HG03196 (cell line): Measurements from ENCODE around the gene CALHM2.
"Not testable (repeated sequence)": the region's sequence is repeated elsewhere in the genome, so short reads cannot be mapped to it uniquely, and the experiment has no call there.

Source experiments
- ATAC-seq: cut with Tn5 transposase; IDR thresholded peaks from one replicate; pipeline ENCODE4 v1.9.1; 2021; ENCODE audit not compliant: unreplicated experiment

The CALHM2 gene, protein sequence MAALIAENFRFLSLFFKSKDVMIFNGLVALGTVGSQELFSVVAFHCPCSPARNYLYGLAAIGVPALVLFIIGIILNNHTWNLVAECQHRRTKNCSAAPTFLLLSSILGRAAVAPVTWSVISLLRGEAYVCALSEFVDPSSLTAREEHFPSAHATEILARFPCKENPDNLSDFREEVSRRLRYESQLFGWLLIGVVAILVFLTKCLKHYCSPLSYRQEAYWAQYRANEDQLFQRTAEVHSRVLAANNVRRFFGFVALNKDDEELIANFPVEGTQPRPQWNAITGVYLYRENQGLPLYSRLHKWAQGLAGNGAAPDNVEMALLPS

DNA sequence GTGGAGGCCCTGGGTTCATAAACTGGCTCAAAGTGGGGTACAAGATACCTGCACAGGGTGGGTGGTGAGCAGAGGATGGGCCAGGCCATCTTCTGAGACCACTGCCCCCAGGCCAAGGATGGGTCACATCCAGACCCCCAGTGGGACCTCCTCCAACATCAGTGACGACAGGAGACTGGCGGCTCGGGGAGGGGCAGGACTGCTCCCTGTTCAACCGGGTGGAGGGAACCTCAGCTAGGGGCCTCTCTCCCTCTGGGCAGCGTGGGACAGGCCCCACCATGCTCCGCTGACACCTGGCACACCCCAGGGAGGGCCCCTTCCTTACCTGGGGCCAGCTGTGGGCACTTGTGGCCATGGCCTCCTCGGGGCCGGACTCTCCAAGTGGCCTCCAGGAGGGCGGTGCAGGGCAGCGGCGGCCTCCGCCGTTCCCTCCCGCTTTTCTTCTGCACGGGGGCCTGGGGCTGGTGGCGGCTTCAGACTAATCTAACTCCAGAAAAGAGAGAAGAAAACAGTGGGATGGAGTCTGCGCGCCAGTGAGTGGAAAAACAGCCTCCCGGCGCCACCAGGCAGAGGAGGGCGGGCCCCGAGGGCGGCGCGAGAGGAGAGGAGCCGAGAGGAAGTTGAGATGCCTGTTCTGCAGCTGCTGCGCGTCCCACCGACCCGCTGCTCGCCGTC lies at the start of gene CALHM2:
TSS of gene CALHM2 (minus strand) at position 540 of the 675 bp plus-strand sequence. CDS start 2,429 bp downstream, outside the sequence.
- no peak for ATAC-seq

DNA sequence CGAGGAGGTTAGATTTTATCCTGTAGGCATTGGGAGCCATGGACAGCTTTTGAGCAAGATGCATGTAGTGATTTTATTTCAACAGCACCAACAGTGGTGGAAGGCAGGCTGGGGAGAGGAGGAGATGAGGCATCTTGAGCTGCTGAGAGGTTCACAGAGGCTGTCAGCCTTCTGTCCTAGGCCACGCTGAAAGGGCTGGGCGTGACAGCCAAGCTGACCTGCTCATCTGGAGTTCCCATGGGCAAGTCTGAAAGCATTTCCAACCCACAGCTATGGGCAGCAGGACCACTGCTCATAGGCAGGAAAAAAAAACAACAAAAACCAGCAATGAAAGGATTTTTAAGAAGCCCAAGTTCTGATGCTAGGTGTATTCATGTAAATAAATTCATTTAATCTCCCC lies 49.0 kb upstream of the CALHM2 start:
- ATAC-seq = no peak

DNA sequence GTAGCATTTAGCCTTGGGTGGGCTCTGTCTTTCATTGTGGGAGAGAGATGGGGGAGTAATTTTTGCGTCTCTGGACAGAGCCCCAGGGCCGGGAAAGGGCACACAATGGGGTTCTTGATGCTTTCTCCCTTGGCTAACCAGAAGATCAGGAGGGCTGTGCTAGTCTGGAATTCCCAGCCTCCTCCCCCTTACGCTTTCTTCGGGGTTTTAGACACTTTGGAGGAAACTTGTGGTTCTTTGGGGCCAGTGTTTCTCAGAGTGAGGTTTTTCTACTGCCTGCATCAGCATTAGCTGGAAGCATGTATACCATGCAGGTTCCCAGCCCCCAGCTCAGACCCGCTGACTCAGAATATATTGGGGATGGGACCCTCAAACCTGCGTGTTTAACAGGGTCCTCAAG lies 48.3 kb upstream of the CALHM2 start:
- no peak for ATAC-seq

DNA sequence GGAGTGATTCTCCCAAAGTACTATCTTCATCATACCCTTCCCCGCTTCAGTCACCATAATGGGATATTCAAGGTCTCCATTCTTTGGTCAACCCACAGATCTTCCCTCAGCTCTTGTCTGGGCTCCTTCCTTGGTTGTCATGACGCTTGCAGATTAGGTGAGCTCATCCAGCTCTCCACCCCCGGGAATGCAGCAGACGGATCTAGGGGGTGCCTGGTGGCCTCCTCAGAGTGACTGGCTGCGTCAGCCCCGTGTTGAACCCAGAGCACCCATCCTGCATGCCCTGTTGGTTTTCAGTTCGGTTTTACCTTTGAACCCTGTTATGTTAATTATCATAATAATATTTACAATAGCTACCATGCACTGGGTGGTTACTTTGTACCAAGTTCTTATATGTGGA lies 47.7 kb upstream of the CALHM2 start:
- no peak for ATAC-seq

DNA sequence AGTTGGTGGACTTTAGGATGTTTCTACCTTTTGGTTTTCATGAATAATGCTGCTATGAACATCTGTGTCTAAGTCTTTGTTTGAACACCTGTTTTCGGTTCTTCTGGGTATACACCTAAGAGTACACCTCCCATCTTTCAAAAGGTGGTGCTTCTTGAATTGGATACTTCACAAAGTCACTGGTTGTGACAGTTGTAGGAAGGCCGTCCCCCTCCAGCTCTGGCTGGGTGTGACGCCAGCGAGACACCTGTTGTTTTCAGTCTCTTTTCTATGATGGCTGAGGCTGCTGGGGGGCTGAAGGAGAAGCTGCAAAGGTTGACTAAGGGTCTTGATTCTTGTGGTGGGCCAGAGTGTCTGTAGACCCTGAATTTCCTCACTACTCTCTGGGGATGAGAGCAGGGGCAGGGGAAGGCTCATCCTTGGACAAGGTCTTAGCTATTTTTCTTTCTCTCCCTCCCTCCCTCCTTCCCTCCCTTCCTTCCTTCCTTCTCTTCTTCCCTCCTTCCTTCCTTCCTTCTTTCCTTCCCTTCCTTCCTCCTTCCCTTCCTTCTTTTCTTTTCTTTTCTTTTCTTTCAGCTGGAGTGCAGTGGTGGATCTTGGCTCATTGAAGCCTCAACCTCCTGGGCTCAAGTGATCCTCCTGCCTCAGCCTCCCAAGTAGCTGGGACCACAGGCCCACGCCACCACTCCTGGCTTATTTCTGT lies 46.9 kb upstream of the CALHM2 start:
- no peak for ATAC-seq

DNA sequence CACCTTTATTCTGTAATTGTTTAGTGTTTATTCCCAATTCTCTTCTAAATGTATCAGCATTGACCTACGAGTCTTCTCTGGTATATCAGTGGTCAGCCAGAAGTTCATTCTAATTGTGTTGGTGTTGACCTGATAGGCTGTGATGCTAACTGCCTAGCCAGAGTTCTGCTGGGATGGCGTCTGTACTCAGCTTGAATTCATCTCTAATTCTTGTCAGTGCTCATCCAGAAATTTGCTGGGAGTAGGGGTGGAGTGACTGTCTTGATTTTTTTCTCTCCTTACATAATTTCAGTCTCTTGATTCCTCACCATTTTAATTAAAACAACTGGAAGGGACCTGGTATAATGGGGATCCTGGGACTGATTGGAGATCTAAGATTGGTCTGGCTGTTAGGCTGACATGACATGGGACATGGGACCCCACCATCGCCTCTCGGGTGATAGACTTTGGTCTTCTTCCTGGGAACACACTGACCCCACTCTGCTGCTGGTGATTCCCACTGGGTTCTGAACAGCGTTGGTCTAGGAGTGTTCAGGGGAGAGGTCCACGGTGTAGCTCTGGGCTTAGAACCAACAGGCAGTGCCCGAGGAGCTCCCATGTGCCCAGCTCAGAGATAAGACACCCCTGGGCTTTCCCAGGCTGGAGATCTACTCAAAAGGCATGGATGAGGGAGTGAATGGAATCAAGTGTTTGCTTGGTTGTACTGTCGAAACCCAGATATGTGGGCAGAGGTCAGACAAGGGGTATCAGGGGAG lies 45.2 kb upstream of the CALHM2 start:
- ATAC-seq = no peak

DNA sequence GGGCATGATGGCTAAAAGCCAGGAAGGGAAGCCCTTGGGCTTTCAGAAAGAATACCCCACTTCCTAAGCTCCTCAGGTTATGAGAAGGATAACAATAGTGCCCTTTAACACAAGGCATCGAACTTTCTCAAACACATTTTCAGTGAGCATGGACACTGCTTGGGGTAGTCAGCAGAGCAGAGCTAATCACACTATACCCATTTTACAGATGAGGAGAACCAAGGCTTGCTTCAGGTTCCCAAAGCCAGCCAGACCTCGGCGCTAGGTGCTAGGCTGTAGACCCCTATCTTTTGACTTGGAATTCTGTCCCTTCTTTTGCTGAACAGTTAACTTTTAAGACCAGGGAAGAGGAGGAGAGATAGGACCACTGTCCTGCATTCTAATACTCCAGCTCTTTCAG lies 43.2 kb upstream of the CALHM2 start:
- ATAC-seq = no peak

DNA sequence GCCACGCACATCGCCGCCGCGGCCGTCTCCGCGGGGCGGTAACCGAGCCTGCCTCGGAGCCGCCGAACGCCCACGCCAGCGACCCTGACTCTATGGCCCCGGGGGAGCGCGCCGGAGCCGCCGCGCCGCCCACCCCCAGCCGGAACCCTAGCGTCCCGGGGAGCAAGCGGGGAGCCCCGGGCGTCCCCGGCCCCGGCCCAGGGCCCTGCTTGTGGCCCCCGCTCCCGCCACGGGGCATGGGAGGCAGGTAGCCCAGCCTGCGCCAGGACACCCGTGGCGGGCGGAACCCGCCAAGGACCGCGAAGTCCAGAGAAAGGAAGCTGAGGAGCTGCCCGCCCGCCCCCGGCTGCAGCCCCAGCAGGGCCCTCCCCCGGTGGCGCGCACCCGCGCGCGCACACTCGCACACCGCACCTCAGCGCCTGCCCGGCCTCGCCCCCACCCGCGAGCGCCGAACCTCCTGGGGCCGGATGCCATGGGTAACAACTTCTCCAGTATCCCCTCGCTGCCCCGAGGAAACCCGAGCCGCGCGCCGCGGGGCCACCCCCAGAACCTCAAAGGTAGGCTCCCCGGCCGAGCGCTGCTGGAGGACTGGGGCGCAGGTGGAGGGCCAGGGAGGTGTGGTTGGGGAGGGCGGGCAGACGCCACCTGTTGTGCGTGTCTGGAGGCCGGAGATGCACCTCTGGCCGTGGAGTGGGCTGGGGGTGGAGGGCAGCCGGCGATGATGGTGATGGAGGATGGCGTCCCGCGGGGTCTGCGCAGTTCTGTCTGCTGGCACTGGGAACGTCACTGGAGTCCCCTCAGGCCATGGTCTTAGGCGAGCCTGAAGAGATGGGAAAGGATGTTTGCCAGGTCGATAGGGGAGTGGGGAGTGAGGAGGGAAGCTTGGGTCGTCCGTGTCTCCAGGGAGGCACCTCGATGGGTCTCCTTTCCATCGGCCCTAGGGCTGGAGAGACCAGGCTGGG lies 42.0 kb upstream of the CALHM2 start:
- no peak for ATAC-seq

DNA sequence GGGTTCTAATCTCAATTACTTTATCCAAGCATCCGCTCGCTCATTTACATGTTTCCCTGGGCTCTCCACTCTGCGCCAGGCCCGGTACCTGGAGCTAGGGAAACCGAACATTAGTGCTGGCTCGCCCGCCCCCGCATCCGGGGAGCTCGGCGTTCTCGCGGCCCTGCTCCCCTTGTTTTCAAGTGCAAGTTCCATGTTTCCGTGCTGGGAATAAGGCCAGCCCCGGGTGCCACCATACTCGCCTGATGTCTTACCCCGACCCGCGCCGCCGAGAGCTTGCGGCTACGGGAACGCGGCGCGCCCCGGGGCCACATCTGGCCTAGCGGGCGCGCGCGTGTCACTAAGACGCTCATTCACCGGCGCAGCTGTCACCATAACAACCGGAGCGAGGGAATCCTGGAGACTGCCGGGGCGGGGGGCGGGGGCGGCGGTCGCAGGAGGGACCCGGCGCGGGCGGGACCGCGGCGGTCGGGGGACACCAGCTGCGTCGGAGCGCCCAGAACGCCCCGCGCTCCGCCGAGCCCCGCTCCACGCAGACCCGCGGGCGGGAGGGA lies 41.3 kb upstream of the CALHM2 start, which contains the start of gene NEURL1:
TSS of gene NEURL1 (plus strand) at position 344 of the 554 bp plus-strand sequence. CDS start 683 bp downstream, outside the sequence.
- no peak for ATAC-seq

DNA sequence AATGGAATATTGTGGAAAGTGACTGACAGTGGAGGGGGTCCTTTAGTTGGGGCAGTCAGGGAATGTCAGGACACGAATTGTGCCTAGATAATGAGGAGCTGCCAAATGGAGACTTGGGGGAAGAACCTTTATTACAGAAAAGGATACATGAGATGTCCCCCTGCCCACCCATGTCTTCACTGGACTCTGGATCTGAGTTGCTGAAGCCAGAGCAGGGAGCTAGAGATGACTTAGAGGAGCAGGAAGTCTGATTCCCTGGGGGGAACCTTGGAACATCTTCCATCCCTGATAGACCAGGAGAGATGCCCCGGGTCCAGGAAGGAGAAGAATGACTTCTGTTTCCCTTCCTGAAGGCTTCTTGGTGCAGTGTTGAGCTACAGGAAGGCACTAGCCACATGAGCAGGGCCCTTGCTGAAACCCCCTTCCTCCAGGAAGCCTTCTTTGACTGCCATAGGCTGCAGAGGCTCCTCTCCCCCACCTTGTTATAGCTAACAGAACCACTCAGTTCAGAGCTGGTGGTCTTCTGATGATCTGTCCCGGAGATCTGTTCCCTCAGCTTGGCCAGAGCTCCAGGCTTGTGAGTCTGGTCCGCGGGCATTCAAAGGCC lies 40.6 kb upstream of the CALHM2 start:
- ATAC-seq = no peak

DNA sequence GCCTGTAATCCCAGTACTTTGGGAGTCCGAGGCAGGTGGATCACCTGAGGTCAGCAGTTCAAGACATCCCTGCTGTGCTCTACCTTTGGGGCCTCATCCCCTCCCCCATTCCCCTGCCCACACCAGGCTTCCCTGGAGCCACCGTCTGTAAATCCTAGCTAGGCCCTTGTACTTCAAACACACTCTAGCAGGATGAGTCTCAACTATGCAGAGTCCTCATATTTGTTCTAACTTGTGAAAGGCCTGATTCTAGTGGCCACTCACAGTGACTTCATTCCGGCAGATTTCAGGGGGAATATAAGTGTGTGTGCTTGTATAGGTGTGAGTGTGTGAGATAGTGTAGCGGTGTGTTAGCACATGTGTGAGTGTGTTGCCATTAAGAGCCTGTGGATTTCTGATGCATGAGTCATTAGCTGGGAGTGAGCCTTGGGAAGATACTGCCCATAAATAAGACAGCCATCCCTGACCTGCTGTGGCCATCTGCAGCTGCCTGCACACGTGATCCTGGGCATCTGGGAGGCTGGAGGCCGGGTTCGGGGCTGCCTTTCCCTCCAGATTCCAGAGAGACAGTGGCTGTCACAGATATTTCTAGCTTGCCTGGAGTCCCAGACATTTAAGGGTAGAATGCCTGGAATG lies 39.7 kb upstream of the CALHM2 start:
- no peak for ATAC-seq

DNA sequence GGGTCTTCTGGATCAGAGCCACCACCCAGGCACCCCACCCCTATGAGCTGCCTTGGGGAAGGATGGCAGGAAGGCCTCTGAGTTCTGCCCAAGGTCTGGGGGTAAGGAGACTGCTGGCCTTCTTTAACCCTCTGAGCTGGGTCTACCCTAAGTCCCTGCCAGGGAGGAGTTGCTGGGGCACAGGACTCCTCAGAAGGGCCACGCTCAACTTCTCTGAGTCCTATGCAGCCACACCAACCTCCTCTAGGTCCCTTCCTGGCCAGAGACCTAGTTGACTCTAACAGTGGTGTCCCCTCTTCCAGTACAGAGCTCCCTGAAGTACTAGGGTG lies 38.8 kb upstream of the CALHM2 start:
- ATAC-seq = no peak

DNA sequence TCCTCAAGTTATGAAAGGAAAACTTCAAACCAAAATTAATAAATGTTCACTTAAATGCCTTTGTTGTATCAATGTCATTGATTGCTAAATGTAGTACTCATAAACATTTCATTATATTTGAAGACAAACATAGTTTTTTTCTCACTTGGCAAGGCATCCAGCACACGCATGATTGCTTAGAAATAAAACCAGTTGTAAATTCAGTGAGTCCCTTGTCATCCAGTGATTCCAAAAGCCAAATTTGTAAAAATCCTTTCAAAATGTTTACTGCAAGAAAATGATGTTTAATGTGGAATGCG lies 35.2 kb upstream of the CALHM2 start:
- ATAC-seq = no peak

DNA sequence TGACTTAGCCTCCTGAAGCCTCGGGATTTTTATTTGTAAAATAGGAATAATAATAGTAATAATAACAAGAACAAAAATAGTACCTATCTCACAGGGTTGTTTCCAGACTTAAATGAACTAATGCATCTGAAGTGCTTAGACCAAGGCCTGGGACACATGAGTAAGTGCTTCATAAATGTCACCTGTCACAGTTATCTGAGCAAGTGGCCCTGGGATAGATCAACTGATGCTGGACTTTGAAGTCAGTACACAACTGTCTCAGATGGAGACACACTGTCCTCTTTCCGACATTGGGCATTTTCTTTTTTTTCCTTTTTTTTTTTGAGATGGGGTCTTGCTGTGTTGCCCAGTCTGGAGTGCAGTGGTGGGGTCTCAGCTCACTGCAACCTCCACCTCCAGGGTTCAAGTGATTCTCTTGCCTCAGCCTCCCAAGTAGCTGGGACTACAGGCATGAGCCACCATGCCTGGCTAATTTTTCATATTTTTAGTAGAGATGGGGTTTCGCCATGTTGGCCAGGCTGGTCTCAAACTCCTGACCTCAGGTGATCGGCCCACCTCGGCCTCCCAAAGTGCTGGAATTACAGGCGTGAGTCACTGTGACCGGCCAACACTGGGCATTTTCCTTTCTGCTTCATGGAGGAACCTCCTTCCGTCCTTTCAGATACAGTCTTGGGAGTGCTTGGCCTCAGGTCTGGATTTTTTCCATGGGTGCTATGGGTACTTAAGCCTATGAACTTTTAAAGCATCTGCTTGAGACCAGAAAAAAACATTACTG lies 34.7 kb upstream of the CALHM2 start:
- not testable (repeated sequence) for ATAC-seq

DNA sequence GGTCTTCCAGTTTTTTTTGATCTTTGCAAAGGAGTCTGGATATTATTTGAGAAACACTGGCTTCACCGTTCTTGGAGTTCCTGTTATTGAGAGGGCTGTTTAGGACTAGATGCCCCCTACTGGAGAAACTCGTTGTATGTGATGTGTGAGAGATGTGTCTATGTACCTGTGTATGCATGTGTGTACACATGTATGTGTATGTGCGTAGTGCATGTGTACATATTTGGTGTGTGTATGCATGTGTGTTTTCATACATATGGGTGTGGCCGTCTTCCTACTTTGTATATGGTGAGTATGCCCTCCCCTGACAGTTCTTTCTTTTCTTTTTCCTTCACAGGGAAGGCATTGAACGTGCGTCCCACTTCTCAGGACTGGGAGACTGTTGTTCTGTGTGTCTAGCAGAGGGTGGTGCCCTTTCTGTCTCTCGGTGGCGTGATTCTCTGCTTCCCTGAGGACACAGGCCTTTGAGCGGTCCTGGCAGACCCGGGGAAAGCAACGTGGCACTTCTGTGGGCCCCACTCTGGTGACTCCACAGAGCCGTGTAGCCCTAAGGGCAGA lies 29.9 kb upstream of the CALHM2 start:
- peak; percentile 51 for ATAC-seq

DNA sequence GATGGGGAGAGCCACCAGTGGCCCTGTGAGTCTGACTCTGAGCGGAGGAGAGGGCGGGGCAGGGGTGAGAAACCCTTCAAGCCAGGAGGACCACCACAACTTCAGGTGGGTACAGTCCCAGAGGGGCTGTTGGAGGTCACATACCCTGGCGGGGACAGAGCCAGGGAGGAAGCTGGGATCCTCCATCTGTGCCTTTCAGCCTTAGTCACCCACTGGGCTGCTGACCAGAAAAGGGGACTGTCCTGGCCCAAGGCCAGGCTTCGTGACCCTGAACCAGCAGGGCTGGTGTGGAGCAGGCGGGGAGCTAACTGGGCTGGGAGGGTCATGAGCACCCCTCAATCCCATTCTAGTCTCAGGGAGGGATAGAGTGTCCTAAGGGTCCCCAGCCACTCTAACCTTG lies 28.4 kb upstream of the CALHM2 start:
- ATAC-seq = no peak

DNA sequence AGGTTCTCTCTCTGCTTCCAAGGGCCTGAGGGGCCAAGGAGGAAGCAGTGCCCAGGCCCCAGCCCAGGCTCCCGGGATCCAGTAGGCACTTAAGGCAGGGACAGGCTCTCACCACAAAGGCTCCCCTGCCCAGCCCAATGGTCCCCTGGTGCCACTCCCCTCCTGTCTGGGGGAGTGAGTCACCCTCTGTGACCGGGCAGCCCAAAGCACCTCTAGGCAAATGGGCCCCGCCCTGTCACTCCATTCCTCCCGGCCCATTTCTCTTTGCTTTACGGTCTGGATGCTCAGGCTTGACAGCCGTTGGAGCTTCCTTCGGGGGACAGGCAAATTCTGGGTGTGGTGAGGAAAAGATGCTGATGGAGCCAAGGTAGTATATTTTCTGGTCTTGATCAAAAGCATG lies 27.0 kb upstream of the CALHM2 start, which contains the start of gene CALHM3:
TSS of gene CALHM3 (minus strand) at position 106 of the 400 bp plus-strand sequence. CDS start 208 bp downstream, outside the sequence.
- no peak for ATAC-seq

DNA sequence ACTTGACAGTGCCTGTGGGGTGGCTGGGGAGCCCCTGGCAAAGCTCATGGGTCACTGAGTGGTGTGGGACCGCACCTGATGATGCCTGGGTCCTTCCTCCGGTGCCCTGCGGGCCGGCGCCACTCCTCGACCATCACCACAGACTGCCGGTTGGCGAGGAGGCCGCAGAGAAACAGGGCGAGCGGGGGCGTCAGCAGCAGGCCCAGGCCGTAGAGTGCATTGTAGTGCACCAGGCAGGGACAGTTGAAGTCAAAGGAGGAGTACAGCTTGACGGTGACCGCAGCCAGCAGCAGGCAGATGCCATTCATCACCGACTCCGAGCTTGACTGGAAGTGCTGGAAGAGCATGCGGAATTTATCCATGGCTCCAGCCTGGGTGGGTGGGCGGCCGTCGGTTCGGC lies 26.5 kb upstream of the CALHM2 start:
- no peak for ATAC-seq
